Parathyroid adenoma (tissue), 2 donors: ENCODE data around the gene C1orf198.

ENCODE experiments used
- H2AFZ ChIP-seq: fragments of 300-600 bp; sonication (generic); one replicate; pipeline ENCODE4 v1.7.0; 2017; ENCODE audit warnings: antibody characterized with exemption, mild to moderate bottlenecking
- H3K27ac ChIP-seq: fragments of 300-600 bp; sonication (generic); one replicate; pipeline ENCODE4 v1.7.0; 2017
- H3K27me3 ChIP-seq: fragments of 300-600 bp; sonication (generic); one replicate; pipeline ENCODE4 v1.7.0; 2017; ENCODE audit warnings: low read length; ENCODE audit not compliant: control insufficient read depth, insufficient read depth
- H3K36me3 ChIP-seq: fragments of 300-600 bp; sonication (generic); one replicate; pipeline ENCODE4 v1.7.0; 2017; ENCODE audit warnings: low read length; ENCODE audit not compliant: control insufficient read depth, insufficient read depth
- H3K4me1 ChIP-seq: fragments of 300-600 bp; sonication (generic); one replicate; pipeline ENCODE4 v1.7.0; 2017; ENCODE audit warnings: control low read depth
- H3K4me2 ChIP-seq: fragments of 300-600 bp; sonication (generic); one replicate; pipeline ENCODE4 v1.7.0; 2017; ENCODE audit warnings: low read length
- H3K4me3 ChIP-seq: fragments of 300-600 bp; sonication (generic); one replicate; pipeline ENCODE4 v1.7.0; 2017; ENCODE audit warnings: low read depth, low read length
- H3K79me2 ChIP-seq: fragments of 300-600 bp; sonication (generic); one replicate; pipeline ENCODE4 v1.7.0; 2017; ENCODE audit warnings: control low read depth
- H3K9ac ChIP-seq: fragments of 300-600 bp; sonication (generic); one replicate; pipeline ENCODE4 v1.7.0; 2017; ENCODE audit warnings: mild to moderate bottlenecking
- H3K9me3 ChIP-seq: fragments of 300-600 bp; sonication (generic); one replicate; pipeline ENCODE4 v1.7.0; 2017; ENCODE audit warnings: low read length; ENCODE audit not compliant: control insufficient read depth
- TF ChIP-seq, protein P1 (sequence below): fragments of 300-600 bp; sonication (generic); IDR thresholded peaks from one replicate; pipeline ENCODE4 v1.7.0; 2017; ENCODE audit warnings: antibody characterized with exemption, mild to moderate bottlenecking
- donor health status: primary hyperparathyroidism.

The C1orf198 gene

DNA sequence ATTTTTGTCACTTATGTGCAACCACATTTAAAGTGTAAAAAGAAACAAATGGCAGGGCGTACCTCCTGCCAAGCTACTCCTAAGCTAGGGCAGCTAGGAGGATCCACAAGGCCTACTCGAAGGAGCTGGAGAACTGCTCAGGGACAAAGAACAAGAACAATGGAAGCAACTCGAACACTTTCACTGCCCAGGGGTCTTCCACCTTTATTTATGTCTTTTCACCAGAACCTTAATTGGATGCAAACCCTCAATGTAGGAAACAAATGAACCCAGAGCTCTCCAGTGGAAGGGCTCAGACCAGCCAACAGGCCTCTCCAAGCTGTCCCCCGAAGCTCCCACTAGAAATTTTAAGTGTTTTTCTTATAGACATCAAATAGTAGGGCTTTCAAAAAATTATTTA lies 39.9 kb downstream of the C1orf198 start:
- Histone ChIP-seq H3K27ac (no peak overlapping the region), H3K36me3 (no peaks in the 10 kb centered on the region), H3K4me1 (no peaks in the 10 kb centered on the region)

DNA sequence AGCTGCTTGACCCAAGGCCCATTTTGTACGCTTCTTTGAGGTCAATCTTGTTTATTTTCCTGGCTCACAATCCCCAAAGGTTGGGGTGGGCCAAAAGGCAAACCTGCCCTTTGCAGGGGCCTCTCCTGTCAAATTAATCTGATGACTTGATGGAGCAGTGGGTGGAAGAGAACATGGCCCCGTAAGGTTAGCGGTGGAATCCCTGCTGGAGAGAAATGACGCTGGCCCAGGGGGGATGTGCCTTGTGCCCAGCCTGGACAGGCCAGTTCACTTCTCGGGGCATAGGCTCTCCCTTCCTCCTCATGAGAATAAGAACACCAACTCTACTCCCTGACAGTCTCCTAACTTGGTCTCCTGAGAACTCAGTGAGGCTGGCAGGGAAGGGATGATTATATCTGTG lies 40.5 kb downstream of the C1orf198 start:
- H3K4me3 ChIP-seq: no peak overlapping the region
- no peak overlapping the region for H3K27ac ChIP-seq
- TF ChIP-seq, protein P1, sequence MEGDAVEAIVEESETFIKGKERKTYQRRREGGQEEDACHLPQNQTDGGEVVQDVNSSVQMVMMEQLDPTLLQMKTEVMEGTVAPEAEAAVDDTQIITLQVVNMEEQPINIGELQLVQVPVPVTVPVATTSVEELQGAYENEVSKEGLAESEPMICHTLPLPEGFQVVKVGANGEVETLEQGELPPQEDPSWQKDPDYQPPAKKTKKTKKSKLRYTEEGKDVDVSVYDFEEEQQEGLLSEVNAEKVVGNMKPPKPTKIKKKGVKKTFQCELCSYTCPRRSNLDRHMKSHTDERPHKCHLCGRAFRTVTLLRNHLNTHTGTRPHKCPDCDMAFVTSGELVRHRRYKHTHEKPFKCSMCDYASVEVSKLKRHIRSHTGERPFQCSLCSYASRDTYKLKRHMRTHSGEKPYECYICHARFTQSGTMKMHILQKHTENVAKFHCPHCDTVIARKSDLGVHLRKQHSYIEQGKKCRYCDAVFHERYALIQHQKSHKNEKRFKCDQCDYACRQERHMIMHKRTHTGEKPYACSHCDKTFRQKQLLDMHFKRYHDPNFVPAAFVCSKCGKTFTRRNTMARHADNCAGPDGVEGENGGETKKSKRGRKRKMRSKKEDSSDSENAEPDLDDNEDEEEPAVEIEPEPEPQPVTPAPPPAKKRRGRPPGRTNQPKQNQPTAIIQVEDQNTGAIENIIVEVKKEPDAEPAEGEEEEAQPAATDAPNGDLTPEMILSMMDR: no peak
- no peak overlapping the region for H3K9ac ChIP-seq
- no peaks in the 10 kb centered on the region for H3K27me3 ChIP-seq
- H3K79me2 ChIP-seq: no peaks in the 10 kb centered on the region
- no peaks in the 10 kb centered on the region for H3K9me3 ChIP-seq
- H3K4me1 ChIP-seq: no peaks in the 10 kb centered on the region
- H3K36me3 ChIP-seq: no peaks in the 10 kb centered on the region
- H3K4me2 ChIP-seq: no peak overlapping the region
- no peak overlapping the region for H2AFZ ChIP-seq

More for the DNA sequence above, 39.9 kb downstream of the C1orf198 start:
- H3K27me3 ChIP-seq: no peaks in the 10 kb centered on the region
- no peak overlapping the region for H2AFZ ChIP-seq
- no peak overlapping the region for H3K4me3 ChIP-seq
- no peaks in the 10 kb centered on the region for H3K9me3 ChIP-seq
- TF ChIP-seq, protein P1: no peak
- no peak overlapping the region for H3K4me2 ChIP-seq
- no peak overlapping the region for H3K9ac ChIP-seq
- no peaks in the 10 kb centered on the region for H3K79me2 ChIP-seq

DNA sequence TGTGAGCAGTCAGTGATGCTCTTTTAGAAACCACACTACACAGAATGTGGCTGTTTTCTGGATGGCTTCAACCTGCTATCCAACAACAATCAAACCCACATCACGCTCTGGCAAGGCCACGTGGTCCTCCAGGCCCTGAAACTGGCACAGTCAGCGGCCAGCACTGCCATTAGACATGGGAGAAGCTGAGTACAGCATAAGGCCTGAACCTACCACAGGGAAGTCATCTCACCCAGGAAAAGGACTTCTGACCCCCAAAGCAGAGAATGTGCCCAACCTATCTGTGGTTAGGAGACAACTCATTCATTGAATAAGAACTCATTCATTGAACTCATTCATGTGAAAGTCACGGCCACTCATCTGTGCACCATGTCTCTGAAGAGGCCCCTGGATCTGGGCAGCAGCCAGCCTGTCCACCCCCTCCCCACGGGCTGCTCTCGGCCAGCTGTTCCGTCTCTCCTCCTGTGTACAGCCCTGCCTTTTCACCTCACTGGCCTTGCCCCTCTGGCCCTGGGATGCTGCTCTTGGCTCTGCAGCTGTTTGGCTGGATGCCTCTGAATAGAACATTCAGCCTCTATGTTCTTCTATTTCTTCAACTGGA lies 41.1 kb downstream of the C1orf198 start:
- Histone ChIP-seq H3K27me3 (no peaks in the 10 kb centered on the region), H3K79me2 (no peaks in the 10 kb centered on the region), H3K9ac (no peak overlapping the region), H3K27ac (no peak overlapping the region), H3K4me3 (no peak overlapping the region), H3K4me1 (no peaks in the 10 kb centered on the region), H3K36me3 (no peaks in the 10 kb centered on the region), H2AFZ (no peak overlapping the region), H3K9me3 (no peaks in the 10 kb centered on the region), H3K4me2 (no peak overlapping the region)
- TF ChIP-seq, protein P1: no peak

DNA sequence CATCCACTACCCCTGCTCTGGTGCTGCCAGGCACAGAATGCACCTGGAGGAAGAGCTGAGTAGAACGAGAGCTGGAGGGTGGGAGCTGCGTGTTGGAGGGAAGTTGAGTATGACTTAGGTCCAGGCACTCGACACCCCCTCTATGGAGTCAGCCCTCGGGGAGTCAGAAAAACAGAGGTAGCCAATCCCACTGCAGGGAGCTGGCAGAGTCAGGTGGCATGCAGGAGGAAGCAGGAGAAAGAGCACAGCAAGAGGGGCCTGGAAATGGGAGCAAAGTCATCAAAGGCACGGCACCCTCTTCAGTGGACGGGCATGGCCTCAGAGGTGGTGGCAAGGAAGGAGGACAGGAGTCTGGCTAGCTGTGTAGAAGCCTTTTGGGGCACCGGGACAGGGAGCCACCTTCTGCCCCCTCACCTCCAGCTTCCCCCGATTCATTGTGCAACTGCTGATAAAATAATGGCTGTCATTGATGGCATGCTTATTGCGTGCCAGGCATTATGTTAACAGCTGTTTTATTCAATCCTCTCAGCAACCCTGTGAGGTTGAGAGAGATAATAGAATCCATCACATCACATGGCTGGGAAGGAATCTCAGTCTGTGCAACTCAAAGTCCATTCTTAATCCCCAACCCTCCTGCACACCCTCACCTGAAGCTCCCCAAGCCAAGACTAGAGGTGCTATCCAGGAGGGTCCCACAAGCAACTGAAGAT lies 42.0 kb downstream of the C1orf198 start:
- no peaks in the 10 kb centered on the region for H3K79me2 ChIP-seq
- H2AFZ ChIP-seq: no peak overlapping the region
- no peaks in the 10 kb centered on the region for H3K27me3 ChIP-seq
- H3K4me1 ChIP-seq: no peaks in the 10 kb centered on the region
- no peak overlapping the region for H3K9ac ChIP-seq
- TF ChIP-seq, protein P1: no peak
- no peak overlapping the region for H3K4me3 ChIP-seq
- no peak overlapping the region for H3K27ac ChIP-seq
- no peaks in the 10 kb centered on the region for H3K9me3 ChIP-seq
- no peak overlapping the region for H3K4me2 ChIP-seq
- no peaks in the 10 kb centered on the region for H3K36me3 ChIP-seq

DNA sequence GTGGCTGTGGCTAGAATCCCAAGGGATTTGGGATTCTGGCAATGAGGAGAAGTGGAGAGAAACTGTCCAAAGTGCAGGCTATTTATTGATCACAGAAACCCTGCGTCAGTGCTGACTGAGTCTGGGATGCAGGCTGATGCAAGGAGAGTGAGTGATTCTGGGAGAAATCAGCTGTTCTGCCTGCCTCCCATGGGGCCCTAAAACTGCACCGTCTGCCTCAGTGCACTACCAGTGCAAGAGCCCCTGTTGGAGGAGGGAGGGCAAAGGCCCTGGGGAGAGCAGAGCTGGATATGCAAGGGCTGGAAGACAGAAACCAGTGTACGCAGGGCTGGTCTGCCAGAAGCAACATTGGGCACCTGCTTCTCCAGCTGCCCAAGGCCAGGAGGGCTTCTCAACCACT lies 42.6 kb downstream of the C1orf198 start:
- H3K9ac ChIP-seq: no peak overlapping the region
- H3K27me3 ChIP-seq: no peaks in the 10 kb centered on the region
- no peaks in the 10 kb centered on the region for H3K79me2 ChIP-seq
- H2AFZ ChIP-seq: no peak overlapping the region
- no peaks in the 10 kb centered on the region for H3K36me3 ChIP-seq
- H3K4me2 ChIP-seq: no peak overlapping the region
- H3K27ac ChIP-seq: no peak overlapping the region
- no peaks in the 10 kb centered on the region for H3K9me3 ChIP-seq
- TF ChIP-seq, protein P1: no peak
- no peaks in the 10 kb centered on the region for H3K4me1 ChIP-seq
- H3K4me3 ChIP-seq: no peak overlapping the region
